ENCODE measurements around the gene NPTX1. TPM values are rescaled to one million over a fixed set of nuclear protein-coding genes. Genes with fewer than 3 reads are reported as not detected.

NPTX1 gene
- total RNA-seq, 1 donor from 2014 or later = 23.4 TPM

- H3K9me3 Mint-ChIP-seq = no peaks in the 10 kb centered on the region
- no peak overlapping the region for H3K27ac Mint-ChIP-seq
- no peak overlapping the region for H3K4me3 Mint-ChIP-seq
- DNase-seq (ENCODE audit: low spot score) = no peak
- intact Hi-C loops (cut with micrococcal nuclease) = no loop called here
- H3K27me3 Mint-ChIP-seq (ENCODE audit: insufficient read depth) = peaks cover 39% of the 10 kb centered on the region
- H3K36me3 Mint-ChIP-seq (ENCODE audit: low read depth) = no peaks in the 10 kb centered on the region
- H3K4me1 Mint-ChIP-seq (ENCODE audit: low read depth) = no peaks in the 10 kb centered on the region
These were observed 5.1 kb upstream of the NPTX1 start for GRCh38 chr17:80481284-80482057.

GRCh38 chr17:80480248-80480647 lies 3.8 kb upstream of the NPTX1 start:
- no peaks in the 10 kb centered on the region for H3K4me1 Mint-ChIP-seq (ENCODE audit: low read depth)
- intact Hi-C loops (cut with micrococcal nuclease) = no loop called here
- no peaks in the 10 kb centered on the region for H3K36me3 Mint-ChIP-seq (ENCODE audit: low read depth)
- H3K27ac Mint-ChIP-seq = no peak overlapping the region
- no peaks in the 10 kb centered on the region for H3K9me3 Mint-ChIP-seq
- H3K4me3 Mint-ChIP-seq = no peak overlapping the region
- H3K27me3 Mint-ChIP-seq (ENCODE audit: insufficient read depth) = peaks cover 43% of the 10 kb centered on the region
- DNase-seq (ENCODE audit: low spot score) = no peak

- Mint-ChIP-seq H3K4me1 (ENCODE audit: low read depth) (peaks cover 8% of the 10 kb centered on the region), H3K9me3 (no peaks in the 10 kb centered on the region), H3K27ac (no peak overlapping the region), H3K27me3 (ENCODE audit: insufficient read depth) (peaks cover 53% of the 10 kb centered on the region), H3K4me3 (peak overlapping the region; percentile 12), H3K36me3 (ENCODE audit: low read depth) (peaks cover 3% of the 10 kb centered on the region)
- DNase-seq (ENCODE audit: low spot score) = no peak
- intact Hi-C loops (cut with micrococcal nuclease) = loop anchor here (5.0 kb wide), 1 partner anchor 63 kb away; the partner anchor contains the start of gene RPTOR
These were observed 2.8 kb upstream of the NPTX1 start for GRCh38 chr17:80479246-80479566.

DNA sequence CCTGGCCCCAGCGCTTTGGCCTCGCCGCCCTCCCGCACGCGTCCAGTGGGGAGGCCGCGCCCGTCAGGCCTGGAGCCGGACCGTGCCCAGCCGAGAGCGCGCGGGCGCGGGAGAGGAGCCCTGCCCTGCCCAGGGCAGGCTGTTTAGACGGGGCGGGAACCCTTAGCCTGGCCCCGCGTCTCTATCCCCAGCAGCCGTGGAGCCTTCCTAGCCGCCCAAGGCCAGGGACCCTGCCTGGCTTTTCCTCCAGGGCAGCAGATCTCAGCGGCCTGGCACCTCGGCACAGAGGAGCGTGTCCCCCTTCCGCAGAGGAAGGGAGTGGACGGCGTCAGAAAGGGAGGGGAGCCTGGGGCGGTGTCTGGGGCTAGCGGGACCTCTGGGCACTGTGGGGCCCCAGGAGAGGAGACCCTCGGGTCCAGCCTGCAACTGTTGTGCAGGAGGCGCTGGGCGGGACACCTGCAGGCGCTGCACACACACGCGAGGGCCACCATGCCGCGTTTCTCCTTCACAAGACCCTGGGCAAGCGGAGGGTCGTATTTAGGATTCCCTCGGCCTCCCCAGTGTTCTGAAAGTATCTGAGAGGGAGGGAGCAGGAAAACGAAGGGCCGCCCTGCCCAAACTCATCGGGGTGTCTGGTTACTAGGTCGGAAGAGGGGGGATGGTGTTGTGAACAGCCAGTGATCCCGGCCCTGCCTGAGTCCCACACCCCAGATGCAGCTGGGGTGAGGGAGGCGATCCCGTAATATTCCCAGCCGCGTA lies 2.3 kb upstream of the NPTX1 start:
- Mint-ChIP-seq H3K36me3 (ENCODE audit: low read depth) (peaks cover 3% of the 10 kb centered on the region), H3K4me1 (ENCODE audit: low read depth) (peaks cover 8% of the 10 kb centered on the region), H3K27me3 (ENCODE audit: insufficient read depth) (peaks cover 55% of the 10 kb centered on the region), H3K27ac (no peak overlapping the region), H3K9me3 (no peaks in the 10 kb centered on the region), H3K4me3 (peak overlapping the region; percentile 12)
- DNase-seq (ENCODE audit: low spot score) = no peak
- intact Hi-C loops (cut with micrococcal nuclease) = loop anchor here (5.0 kb wide), 1 partner anchor 64 kb away; the partner anchor contains the start of gene RPTOR

DNA sequence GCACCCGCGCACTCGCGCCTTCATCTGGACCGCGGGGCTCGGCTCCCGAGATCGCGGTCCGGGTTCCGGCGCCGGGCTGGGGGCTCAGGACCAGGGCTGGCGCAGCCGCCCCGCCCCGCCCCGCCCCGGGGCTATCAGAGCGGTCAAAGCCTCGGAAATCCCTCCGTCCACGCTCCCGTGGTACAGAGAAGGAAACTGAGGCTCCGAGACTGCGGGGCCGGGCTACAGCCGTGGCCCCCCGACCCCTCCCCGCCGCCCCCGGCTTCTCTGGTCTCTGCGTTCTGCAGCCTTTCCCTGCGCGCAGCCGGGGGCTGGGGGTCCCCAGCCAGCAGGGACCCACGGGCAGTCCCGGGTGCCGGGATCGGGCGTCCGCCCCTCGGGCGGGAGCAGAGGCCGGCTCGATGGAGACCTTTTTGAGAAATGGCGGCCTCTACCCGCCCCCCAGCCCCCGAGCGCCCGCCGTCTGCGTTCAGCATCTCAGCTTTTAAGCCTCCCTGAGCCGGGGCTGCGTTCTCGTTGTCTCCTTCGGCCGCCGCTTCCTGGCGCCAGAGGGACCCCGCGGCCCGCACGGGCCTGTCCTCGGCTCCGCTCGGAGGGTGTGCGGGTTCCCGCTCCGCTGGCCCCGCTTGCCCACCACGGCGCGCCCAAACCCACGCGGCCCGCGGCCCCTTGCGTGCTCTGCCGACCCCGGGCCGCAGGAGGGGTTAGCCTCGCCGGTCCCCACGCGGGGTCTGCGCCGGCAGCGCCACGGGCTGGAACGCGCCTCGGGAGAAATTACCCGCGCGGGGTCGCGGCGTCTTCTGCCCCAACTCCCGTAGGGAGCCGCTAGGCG lies 1.5 kb upstream of the NPTX1 start:
- peaks cover 8% of the 10 kb centered on the region for H3K4me1 Mint-ChIP-seq (ENCODE audit: low read depth)
- H3K9me3 Mint-ChIP-seq = no peaks in the 10 kb centered on the region
- peaks cover 50% of the 10 kb centered on the region for H3K27me3 Mint-ChIP-seq (ENCODE audit: insufficient read depth)
- no peak for DNase-seq (ENCODE audit: low spot score)
- H3K27ac Mint-ChIP-seq = no peak overlapping the region
- intact Hi-C loops (cut with micrococcal nuclease) = loop anchor here (5.0 kb wide), 1 partner anchor 64 kb away; the partner anchor contains the start of gene RPTOR
- no peak overlapping the region for H3K4me3 Mint-ChIP-seq
- H3K36me3 Mint-ChIP-seq (ENCODE audit: low read depth) = peaks cover 3% of the 10 kb centered on the region

DNA sequence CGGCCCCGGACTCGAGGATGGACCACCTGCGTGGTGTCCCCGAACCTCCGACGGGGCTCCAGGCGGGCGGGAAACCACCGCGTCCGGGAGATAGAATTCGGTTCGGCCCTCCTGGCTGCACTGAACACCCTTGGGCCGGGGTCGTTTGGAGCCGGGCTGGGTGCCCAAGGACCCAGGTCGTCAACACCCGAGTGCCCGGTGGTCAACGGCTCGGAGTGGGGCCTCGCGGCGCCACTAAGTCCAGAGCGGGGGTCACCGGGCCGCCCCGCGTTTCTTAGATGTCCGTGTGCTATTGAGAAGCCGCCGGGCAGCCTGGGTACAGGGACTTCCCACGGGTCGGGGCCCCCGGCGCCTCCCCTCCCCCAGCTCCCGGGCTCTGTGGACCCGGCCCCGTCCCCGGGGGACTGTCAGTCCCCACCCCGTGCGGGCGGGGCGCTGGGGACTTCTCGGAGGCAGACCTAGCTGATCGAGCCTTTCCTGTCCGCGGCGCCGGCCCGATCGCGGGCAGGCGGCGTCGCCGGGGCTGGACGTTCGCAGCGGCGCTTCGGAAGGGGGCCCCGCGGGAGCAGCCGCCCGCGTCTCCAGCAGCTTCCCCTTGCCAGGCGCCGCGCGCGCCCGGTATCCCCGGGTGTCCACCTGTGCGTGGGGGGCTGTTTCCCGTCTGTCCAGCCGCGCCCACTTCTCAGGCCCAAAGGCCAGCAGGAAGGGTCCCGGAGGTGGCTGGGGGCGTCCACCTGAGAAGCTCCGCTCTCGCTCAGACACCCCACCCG lies 655 bp upstream of the NPTX1 start:
- Mint-ChIP-seq H3K4me3 (no peak overlapping the region), H3K27me3 (ENCODE audit: insufficient read depth) (peaks cover 46% of the 10 kb centered on the region), H3K9me3 (no peaks in the 10 kb centered on the region), H3K36me3 (ENCODE audit: low read depth) (peaks cover 8% of the 10 kb centered on the region), H3K27ac (no peak overlapping the region), H3K4me1 (ENCODE audit: low read depth) (peaks cover 12% of the 10 kb centered on the region)
- no peak for DNase-seq (ENCODE audit: low spot score)
- intact Hi-C loops (cut with micrococcal nuclease) = loop anchor here (5.0 kb wide), 1 partner anchor 65 kb away; the partner anchor contains the start of gene RPTOR

DNA sequence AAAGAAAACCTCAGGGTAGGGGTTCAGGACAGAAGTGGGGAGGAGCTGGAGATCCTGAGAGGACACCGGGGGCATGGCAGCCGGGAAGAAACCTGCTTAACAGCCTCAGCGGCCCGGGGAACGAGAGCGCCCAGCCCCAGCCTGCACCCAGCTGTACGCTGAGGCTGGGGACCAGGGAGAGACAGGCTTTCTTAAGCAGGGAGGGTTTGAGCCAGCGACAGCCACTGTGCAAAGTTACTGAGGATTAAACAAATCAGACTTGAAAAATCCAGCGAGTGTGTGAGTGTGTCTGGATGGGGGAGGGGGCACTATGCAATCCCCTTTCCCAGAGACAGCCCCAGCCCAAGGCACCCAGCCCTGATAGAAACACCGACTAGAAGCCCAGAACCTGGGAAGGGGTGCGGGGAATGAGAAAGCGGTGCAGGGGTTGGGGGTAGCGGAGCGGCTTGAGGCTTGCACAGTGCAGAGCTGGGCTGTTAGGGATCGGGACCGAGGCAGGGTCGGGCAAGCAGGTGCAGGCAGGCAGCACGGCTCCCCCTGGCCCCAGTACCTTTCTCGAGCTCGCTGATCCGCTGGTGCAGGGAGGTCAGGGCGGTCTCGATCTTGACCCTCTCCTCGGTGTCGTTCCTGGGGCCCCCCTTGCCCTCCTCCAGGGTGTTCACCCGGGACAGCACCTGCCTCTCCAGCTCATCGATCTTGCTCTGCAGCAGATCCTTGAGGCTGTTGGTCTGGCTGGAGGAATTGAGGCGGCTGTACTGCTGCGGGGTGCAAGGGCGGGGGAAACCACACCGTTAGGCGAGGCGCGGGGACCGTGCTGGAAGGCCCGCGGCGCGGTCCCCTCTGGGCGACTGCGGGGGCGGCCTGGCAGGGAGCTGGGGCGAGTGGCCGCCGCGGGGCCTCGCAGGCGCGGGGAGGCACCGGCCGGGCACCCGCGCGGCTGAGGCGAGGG lies 1.2 kb downstream of the NPTX1 start:
- Mint-ChIP-seq H3K36me3 (ENCODE audit: low read depth) (peaks cover 17% of the 10 kb centered on the region), H3K27ac (peak overlapping the region; percentile 63), H3K9me3 (no peaks in the 10 kb centered on the region), H3K4me3 (peak overlapping the region; percentile 80), H3K4me1 (ENCODE audit: low read depth) (peaks cover 18% of the 10 kb centered on the region), H3K27me3 (ENCODE audit: insufficient read depth) (peaks cover 33% of the 10 kb centered on the region)
- intact Hi-C loops (cut with micrococcal nuclease) = loop anchor here (2.0 to 5.0 kb wide), 2 partner anchors 20 to 67 kb away; partner anchors contain the start of gene RPTOR
- no peak for DNase-seq (ENCODE audit: low spot score)

- DNase-seq (ENCODE audit: low spot score) = no peak
- Mint-ChIP-seq H3K9me3 (no peaks in the 10 kb centered on the region), H3K27ac (peak overlapping the region; percentile 63), H3K27me3 (ENCODE audit: insufficient read depth) (peaks cover 25% of the 10 kb centered on the region), H3K4me3 (peak overlapping the region; percentile 80), H3K36me3 (ENCODE audit: low read depth) (peaks cover 19% of the 10 kb centered on the region), H3K4me1 (ENCODE audit: low read depth) (peaks cover 18% of the 10 kb centered on the region)
- intact Hi-C loops (cut with micrococcal nuclease) = loop anchor here (2.0 kb wide), 1 partner anchor 20 kb away; no protein-coding TSS in a partner anchor
These were observed 2.0 kb downstream of the NPTX1 start for GRCh38 chr17:80474231-80474960.

DNA sequence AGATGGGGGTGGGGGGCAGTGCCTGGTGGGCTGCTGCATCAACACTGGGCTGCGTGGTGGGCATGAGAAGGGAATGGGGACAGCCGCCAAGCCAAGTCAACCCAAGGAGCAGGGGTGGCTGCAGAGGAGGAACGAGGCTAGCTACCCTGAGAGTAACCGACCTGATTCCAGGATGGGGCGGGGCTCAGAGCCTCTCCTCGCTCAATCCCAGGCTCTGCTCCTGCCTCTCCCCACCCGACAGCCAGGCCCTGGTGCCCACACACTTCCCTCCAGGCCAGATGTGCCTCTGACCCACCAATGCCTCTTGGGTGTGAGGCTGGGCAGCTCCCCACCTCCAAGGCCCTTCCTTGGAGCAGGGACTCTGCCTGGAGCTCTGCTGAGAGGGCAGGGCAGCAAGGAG lies 2.7 kb downstream of the NPTX1 start:
- Mint-ChIP-seq H3K36me3 (ENCODE audit: low read depth) (peaks cover 21% of the 10 kb centered on the region), H3K27me3 (ENCODE audit: insufficient read depth) (peaks cover 24% of the 10 kb centered on the region), H3K9me3 (no peaks in the 10 kb centered on the region), H3K4me1 (ENCODE audit: low read depth) (peaks cover 18% of the 10 kb centered on the region), H3K27ac (no peak overlapping the region), H3K4me3 (peak overlapping the region; percentile 30)
- intact Hi-C loops (cut with micrococcal nuclease) = loop anchor here (2.0 kb wide), 1 partner anchor 19 kb away; no protein-coding TSS in a partner anchor
- DNase-seq (ENCODE audit: low spot score) = no peak

- intact Hi-C loops (cut with micrococcal nuclease) = no loop called here
- no peak for DNase-seq (ENCODE audit: low spot score)
These were observed 3.4 kb downstream of the NPTX1 start for GRCh38 chr17:80472996-80473395.

DNA sequence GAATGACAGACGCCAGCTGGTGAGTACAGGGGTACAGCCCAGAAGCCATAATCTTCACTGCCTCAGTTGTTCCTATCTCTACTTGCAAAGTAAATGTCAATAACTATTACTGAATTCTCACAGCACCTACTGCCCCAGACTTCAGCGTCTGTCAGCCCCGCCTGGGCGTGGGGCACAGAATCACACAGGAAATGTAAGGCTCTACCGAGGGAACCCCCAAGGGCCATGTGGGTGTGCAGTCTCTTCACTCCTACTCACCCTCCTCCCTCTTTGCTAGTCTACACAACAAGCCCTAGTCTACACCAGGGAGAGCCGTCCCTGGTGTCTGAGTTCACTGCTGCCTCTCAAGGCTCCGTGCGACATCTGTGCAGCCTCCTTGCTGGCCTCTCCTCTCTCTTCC lies 4.5 kb downstream of the NPTX1 start:
- intact Hi-C loops (cut with micrococcal nuclease) = no loop called here
- peak overlapping the region; percentile 56 for H3K4me3 Mint-ChIP-seq

More at GRCh38 chr17:80472996-80473395, 3.4 kb downstream of the NPTX1 start:
- H3K27ac Mint-ChIP-seq = no peak overlapping the region
- H3K36me3 Mint-ChIP-seq (ENCODE audit: low read depth) = peaks cover 23% of the 10 kb centered on the region
- peaks cover 18% of the 10 kb centered on the region for H3K4me1 Mint-ChIP-seq (ENCODE audit: low read depth)
- H3K9me3 Mint-ChIP-seq = no peaks in the 10 kb centered on the region
- peaks cover 25% of the 10 kb centered on the region for H3K27me3 Mint-ChIP-seq (ENCODE audit: insufficient read depth)
- no peak overlapping the region for H3K4me3 Mint-ChIP-seq

More for the DNA sequence above, 4.5 kb downstream of the NPTX1 start:
- Mint-ChIP-seq H3K27ac (no peak overlapping the region), H3K4me1 (ENCODE audit: low read depth) (peaks cover 18% of the 10 kb centered on the region), H3K36me3 (ENCODE audit: low read depth) (peaks cover 25% of the 10 kb centered on the region), H3K9me3 (no peaks in the 10 kb centered on the region), H3K27me3 (ENCODE audit: insufficient read depth) (peaks cover 26% of the 10 kb centered on the region)
- DNase-seq (ENCODE audit: low spot score) = no peak

All from activated T-helper 1 cell treated with anti-CD3 and anti-CD28 coated beads, Interleukin-12 subunit alpha, Interleukin-12 subunit beta, Interleukin-2, Interleukin-4 antibody, amounts not matched to agents 30 ng/mL and 10 ng/mL and 1 ng/mL, durations not matched to agents 14 hours and 24 hours and 36 hours (primary cell).